Uterus (tissue), 4 donors: ENCODE results near the gene LMTK2. TPM values are rescaled to one million over a fixed set of nuclear protein-coding genes. Genes with fewer than 3 reads are reported as not detected.

Experiments used
- DNase-seq, 2 donors: peaks; one replicate each; pipeline ENCODE4 v3.0.0-alpha.2; 2019 to 2020
- H3K27ac ChIP-seq, 2 donors: fragments of 200-600 bp; sonication (generic); 1 replicate in 1 of 2; 2 replicates in 1 of 2; pipeline ENCODE4 v1.5.1; 2016 to 2018
- H3K27me3 ChIP-seq, 2 donors: fragments of 200-600 bp; sonication (generic); one replicate each; pipeline ENCODE4 v1.5.1; 2018 to 2019; ENCODE audit warnings: control low read depth in 1 of 2
- H3K36me3 ChIP-seq, 2 donors: fragments of 200-600 bp; sonication (generic); one replicate each; pipeline ENCODE4 v1.5.1; 2019; ENCODE audit warnings: control low read depth in 1 of 2
- H3K4me1 ChIP-seq, 2 donors: fragments of 200-600 bp; sonication (generic); one replicate each; pipeline ENCODE4 v1.5.1; 2018 to 2019; ENCODE audit warnings: control low read depth in 1 of 2
- H3K4me3 ChIP-seq, 2 donors: fragments of 200-600 bp; sonication (generic); 1 replicate in 1 of 2; 2 replicates in 1 of 2; pipeline ENCODE4 v1.5.1; 2018 to 2019; ENCODE audit warnings: mild to moderate bottlenecking in 1 of 2
- H3K9me3 ChIP-seq, 2 donors: fragments of 200-600 bp; sonication (generic); one replicate each; pipeline ENCODE4 v1.5.1; 2019; ENCODE audit warnings: control low read depth in 1 of 2
- CTCF ChIP-seq, 4 experiments: fragments of 200-600 bp in 2 of 4; fragments of 450-650 bp in 2 of 4; sonication (generic) in 2 of 4; IDR thresholded peaks; one replicate each; pipeline ENCODE4 v1.5.1; 2016 to 2019; ENCODE audit warnings: antibody characterized with exemption in 4 of 4, mild to moderate bottlenecking in 2 of 4, moderate library complexity in 1 of 4
- POLR2A ChIP-seq, 2 donors: fragments of 450-650 bp; IDR thresholded peaks; one replicate each; pipeline ENCODE4 v1.6.1; 2016; ENCODE audit warnings: antibody characterized with exemption in 2 of 2, mild to moderate bottlenecking in 1 of 2, moderate library complexity in 1 of 2
- intact Hi-C: fragments of 100-400 bp; cut with DNase I; formaldehyde crosslinking; loops from one replicate; pipeline ENCODE4 v1.15.1; 2023; ENCODE audit warnings: low total_unique reads
- total RNA-seq, 4 donors: library from RNA; depleted of rRNA in 3 of 4; stranded (reverse); fragments of >200 nt in 3 of 4; gene quantifications; one replicate each; pipeline versions ENCODE4 v1.1.0 to v1.2.4, GENCODE V29; 2014 to 2023
- donor health status: DM: yes; HTN: yes; CAD: no.

The LMTK2 gene
- total RNA-seq, 4 donors from 2014 or later: 5.9 to 23.3 (median 14.8) TPM

- H3K36me3 ChIP-seq: no peaks in the 10 kb centered on the region
- H3K9me3 ChIP-seq: no peaks in the 10 kb centered on the region
- no peak for DNase-seq
- no peak overlapping the region for H3K4me3 ChIP-seq
- H3K4me1 ChIP-seq: no peaks in the 10 kb centered on the region
- no peak overlapping the region for H3K27ac ChIP-seq
- no peaks in the 10 kb centered on the region for H3K27me3 ChIP-seq
- intact Hi-C loops: no loop called here
- TF ChIP-seq POLR2A (IDR thresholded peaks at IDR 0.05) (no peak), CTCF (IDR thresholded peaks at IDR 0.05) (no peak)
Measured at GRCh38 chr7:98066208-98066607, 40.5 kb upstream of the LMTK2 start.

GRCh38 chr7:98066934-98067507, 39.6 kb upstream of the LMTK2 start:
- TF ChIP-seq CTCF (IDR thresholded peaks at IDR 0.05) (no peak), POLR2A (IDR thresholded peaks at IDR 0.05) (no peak)
- no peaks in the 10 kb centered on the region for H3K4me1 ChIP-seq
- intact Hi-C loops: no loop called here
- H3K9me3 ChIP-seq: no peaks in the 10 kb centered on the region
- H3K27me3 ChIP-seq: no peaks in the 10 kb centered on the region
- no peak overlapping the region for H3K27ac ChIP-seq
- H3K4me3 ChIP-seq: no peak overlapping the region
- DNase-seq: no peak
- H3K36me3 ChIP-seq: no peaks in the 10 kb centered on the region

- H3K9me3 ChIP-seq: peaks cover 0 to 3% of the 10 kb centered on the region in 2 donors
- no peaks in the 10 kb centered on the region for H3K4me1 ChIP-seq
- no peak for DNase-seq
- no peak overlapping the region for H3K4me3 ChIP-seq
- H3K36me3 ChIP-seq: no peaks in the 10 kb centered on the region
- H3K27ac ChIP-seq: no peak overlapping the region
- no peaks in the 10 kb centered on the region for H3K27me3 ChIP-seq
- TF ChIP-seq POLR2A (IDR thresholded peaks at IDR 0.05): no peak
- no peak for TF ChIP-seq CTCF (IDR thresholded peaks at IDR 0.05)
- intact Hi-C loops: no loop called here
Measured at GRCh38 chr7:98073047-98073446, 33.6 kb upstream of the LMTK2 start.

- intact Hi-C loops: no loop called here
- no peaks in the 10 kb centered on the region for H3K36me3 ChIP-seq
- H3K27ac ChIP-seq: no peak overlapping the region
- H3K27me3 ChIP-seq: no peaks in the 10 kb centered on the region
- peaks cover 0 to 3% of the 10 kb centered on the region in 2 donors for H3K9me3 ChIP-seq
- no peaks in the 10 kb centered on the region for H3K4me1 ChIP-seq
- DNase-seq: no peak
- TF ChIP-seq CTCF (IDR thresholded peaks at IDR 0.05): no peak
- no peak for TF ChIP-seq POLR2A (IDR thresholded peaks at IDR 0.05)
- no peak overlapping the region for H3K4me3 ChIP-seq
Measured at GRCh38 chr7:98075801-98076200, 30.9 kb upstream of the LMTK2 start.

GRCh38 chr7:98077762-98078161, 28.9 kb upstream of the LMTK2 start:
- peaks cover 0 to 3% of the 10 kb centered on the region in 2 donors for H3K9me3 ChIP-seq
- no peak for DNase-seq
- no peaks in the 10 kb centered on the region for H3K36me3 ChIP-seq
- no peak overlapping the region for H3K27ac ChIP-seq
- no peaks in the 10 kb centered on the region for H3K4me1 ChIP-seq
- no peaks in the 10 kb centered on the region for H3K27me3 ChIP-seq
- intact Hi-C loops: no loop called here
- no peak for TF ChIP-seq CTCF (IDR thresholded peaks at IDR 0.05)
- no peak for TF ChIP-seq POLR2A (IDR thresholded peaks at IDR 0.05)
- H3K4me3 ChIP-seq: no peak overlapping the region
